ENCODE data around the gene CXCR4.

The CXCR4 gene

GRCh38 chr2:136131484-136131960 lies 13.6 kb upstream of the CXCR4 start:
- no peak for DNase-seq

- DNase-seq, result no peak
Measured at GRCh38 chr2:136130511-136130910, 12.6 kb upstream of the CXCR4 start.

- no peak for DNase-seq
Measured at GRCh38 chr2:136130045-136130444, 12.1 kb upstream of the CXCR4 start.

- no peak for DNase-seq
Measured at GRCh38 chr2:136129601-136130000, 11.7 kb upstream of the CXCR4 start.

GRCh38 chr2:136128905-136129304 lies 11.0 kb upstream of the CXCR4 start:
- DNase-seq, result no peak

GRCh38 chr2:136128366-136128765 lies 10.4 kb upstream of the CXCR4 start:
- no peak for DNase-seq

GRCh38 chr2:136127356-136127755 lies 9.4 kb upstream of the CXCR4 start:
- no peak for DNase-seq

GRCh38 chr2:136126421-136126926 lies 8.5 kb upstream of the CXCR4 start:
- DNase-seq, result peak; percentile 36

GRCh38 chr2:136126021-136126420 lies 8.1 kb upstream of the CXCR4 start:
- no peak for DNase-seq

GRCh38 chr2:136125236-136125635 lies 7.3 kb upstream of the CXCR4 start:
- DNase-seq, result no peak

GRCh38 chr2:136124805-136125204 lies 6.9 kb upstream of the CXCR4 start:
- no peak for DNase-seq

GRCh38 chr2:136122661-136123060 lies 4.7 kb upstream of the CXCR4 start:
- no peak for DNase-seq

- DNase-seq, result no peak
Measured at GRCh38 chr2:136121204-136121910, 3.4 kb upstream of the CXCR4 start.

GRCh38 chr2:136119717-136120675 lies 2.0 kb upstream of the CXCR4 start:
- DNase-seq, result no peak

GRCh38 chr2:136118819-136119716 lies 1.1 kb upstream of the CXCR4 start:
- peak; percentile 76 for DNase-seq

GRCh38 chr2:136117391-136117841 lies 533 bp downstream of the CXCR4 start:
- DNase-seq, result peak; percentile 37

- no peak for DNase-seq
Measured at GRCh38 chr2:136116813-136117390, 1.0 kb downstream of the CXCR4 start.

- DNase-seq, result no peak
Measured at GRCh38 chr2:136116151-136116812, 1.7 kb downstream of the CXCR4 start.

GRCh38 chr2:136115183-136115761 lies 2.7 kb downstream of the CXCR4 start:
- DNase-seq, result no peak

GRCh38 chr2:136114382-136114781 lies 3.6 kb downstream of the CXCR4 start:
- no peak for DNase-seq
